Activated T-helper 17 cell treated with anti-CD3 and anti-CD28 coated beads, Interleukin-2, amount 50 U/mL, for 72 hours (primary cell): ENCODE data around the gene ACSL3. TPM values are rescaled to one million over a fixed set of nuclear protein-coding genes. Genes with fewer than 3 reads are reported as not detected.

Experiments used
- ATAC-seq: fragments of 150-1000 bp; cut with Tn5 transposase; replicated peaks from 2 replicates; pipeline ENCODE4 v1.10.0; 2021; ENCODE audit warnings: mild to moderate bottlenecking, moderate library complexity
- H3K27ac Mint-ChIP-seq: one replicate; pipeline ENCODE4 v1.8.0; 2022; ENCODE audit warnings: mixed read lengths
- H3K27me3 Mint-ChIP-seq: one replicate; pipeline ENCODE4 v1.8.0; 2022; ENCODE audit warnings: mixed read lengths
- H3K36me3 Mint-ChIP-seq: one replicate; pipeline ENCODE4 v1.8.0; 2022; ENCODE audit warnings: low read depth, mild to moderate bottlenecking, mixed read lengths
- H3K4me1 Mint-ChIP-seq: one replicate; pipeline ENCODE4 v1.8.0; 2022; ENCODE audit warnings: mixed read lengths
- H3K4me3 Mint-ChIP-seq: one replicate; pipeline ENCODE4 v1.8.0; 2022; ENCODE audit warnings: mild to moderate bottlenecking, mixed read lengths
- H3K9me3 Mint-ChIP-seq: one replicate; pipeline ENCODE4 v1.8.0; 2022; ENCODE audit warnings: mixed read lengths
- total RNA-seq, 2 donors: library from RNA; stranded (reverse); gene quantifications; one replicate each; pipeline ENCODE4 v1.2.3, GENCODE V29; 2022

The ACSL3 gene
- total RNA-seq, result 10 to 100 TPM; 12.9 to 32.6 TPM

DNA sequence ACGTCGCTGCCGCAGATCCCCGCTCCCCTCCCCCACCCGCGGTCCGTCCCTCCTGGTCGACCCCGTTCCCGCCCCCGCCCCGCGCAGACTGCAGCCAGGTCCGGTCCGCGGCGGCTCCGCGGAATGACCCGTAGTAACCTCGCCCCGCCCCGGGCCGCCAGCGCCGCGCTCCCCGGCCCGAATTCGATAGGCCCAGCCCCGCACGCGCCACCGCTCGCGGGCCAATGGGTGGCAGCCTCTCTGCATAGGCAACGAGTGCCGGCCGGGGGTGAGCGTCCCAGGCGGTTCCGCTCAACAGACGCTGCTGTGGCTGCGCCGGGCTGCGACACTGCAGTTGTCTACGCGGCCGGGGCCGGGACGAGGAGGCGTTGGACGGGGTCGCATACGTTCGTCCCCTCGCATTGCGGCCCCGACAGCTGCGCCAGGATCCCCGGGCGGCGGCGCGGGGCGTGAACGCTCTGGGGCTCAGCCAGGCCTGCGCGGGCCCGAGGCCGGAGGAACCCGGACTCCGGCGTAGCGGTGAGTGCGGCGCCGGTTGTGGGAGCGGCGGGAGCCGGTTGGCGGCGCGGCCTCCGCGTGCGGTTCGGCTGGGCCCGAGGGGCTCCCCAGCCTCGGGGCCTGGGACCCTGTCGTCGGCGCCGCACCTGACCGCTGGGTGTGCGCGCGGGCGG, at the start of gene ACSL3:
TSS of gene ACSL3 (plus strand) at position 297 of the 671 bp plus-strand sequence. CDS start 47,737 bp downstream, outside the sequence.
- peak; percentile 100 for ATAC-seq
- H3K27ac Mint-ChIP-seq, result peak within 1 kb of the TSS; percentile 92
- H3K27me3 Mint-ChIP-seq, result peaks cover 7% of the 10 kb centered on the region
- H3K36me3 Mint-ChIP-seq, result no peaks in the 10 kb centered on the region
- no peaks in the 10 kb centered on the region for H3K9me3 Mint-ChIP-seq
- no peak within 1 kb of the TSS for H3K4me3 Mint-ChIP-seq
- H3K4me1 Mint-ChIP-seq, result peaks cover 11% of the 10 kb centered on the region

- H3K4me1 Mint-ChIP-seq, result peaks cover 12% of the 10 kb centered on the region
- no peak for ATAC-seq
- peaks cover 10% of the 10 kb centered on the region for H3K27me3 Mint-ChIP-seq
- peak overlapping the region; percentile 54 for H3K27ac Mint-ChIP-seq
- no peaks in the 10 kb centered on the region for H3K9me3 Mint-ChIP-seq
- H3K4me3 Mint-ChIP-seq, result peak overlapping the region; percentile 39
- H3K36me3 Mint-ChIP-seq, result no peaks in the 10 kb centered on the region
Measured at GRCh38 chr2:222811828-222812227, 49.0 kb upstream of the ACSL3 start.

GRCh38 chr2:222813177-222813843, 47.5 kb upstream of the ACSL3 start:
- H3K27ac Mint-ChIP-seq, result peak overlapping the region; percentile 89
- H3K4me1 Mint-ChIP-seq, result peaks cover 12% of the 10 kb centered on the region
- H3K27me3 Mint-ChIP-seq, result peaks cover 10% of the 10 kb centered on the region
- peak; percentile 92 for ATAC-seq
- H3K4me3 Mint-ChIP-seq, result peak overlapping the region; percentile 67
- no peaks in the 10 kb centered on the region for H3K36me3 Mint-ChIP-seq
- H3K9me3 Mint-ChIP-seq, result no peaks in the 10 kb centered on the region

DNA sequence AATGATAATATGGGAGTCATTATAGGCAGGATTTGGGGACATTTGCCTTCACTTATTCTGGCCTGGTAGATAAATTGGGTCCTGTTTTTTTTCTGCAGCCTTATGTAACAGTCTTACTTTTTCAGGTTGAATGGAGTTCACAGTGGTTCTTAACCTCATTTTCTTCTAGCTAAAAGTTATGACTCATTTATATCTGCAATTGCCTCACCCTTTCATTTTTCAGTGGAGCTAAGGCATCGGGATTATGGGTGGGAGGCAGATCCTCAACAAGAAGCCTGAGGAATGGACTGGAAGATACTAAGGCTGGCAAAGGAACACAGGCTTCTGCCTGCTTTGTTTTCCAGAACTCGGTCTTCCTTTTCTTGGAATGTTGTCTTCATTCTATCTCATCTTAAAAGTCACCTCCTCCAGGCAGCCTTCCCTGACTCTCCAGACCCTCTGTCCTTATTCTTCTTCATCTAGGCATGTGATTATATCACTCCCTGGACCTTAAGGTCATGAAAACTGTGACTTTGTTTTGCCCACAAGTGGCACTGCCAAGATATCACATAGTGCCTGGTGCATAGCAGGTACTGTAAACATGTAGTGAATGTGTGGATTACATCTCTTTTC, 41.0 kb upstream of the ACSL3 start:
- Mint-ChIP-seq H3K4me1 (peaks cover 5% of the 10 kb centered on the region), H3K27me3 (no peaks in the 10 kb centered on the region), H3K36me3 (no peaks in the 10 kb centered on the region), H3K27ac (no peak overlapping the region), H3K9me3 (no peaks in the 10 kb centered on the region), H3K4me3 (no peak overlapping the region)
- peak; percentile 62 for ATAC-seq

DNA sequence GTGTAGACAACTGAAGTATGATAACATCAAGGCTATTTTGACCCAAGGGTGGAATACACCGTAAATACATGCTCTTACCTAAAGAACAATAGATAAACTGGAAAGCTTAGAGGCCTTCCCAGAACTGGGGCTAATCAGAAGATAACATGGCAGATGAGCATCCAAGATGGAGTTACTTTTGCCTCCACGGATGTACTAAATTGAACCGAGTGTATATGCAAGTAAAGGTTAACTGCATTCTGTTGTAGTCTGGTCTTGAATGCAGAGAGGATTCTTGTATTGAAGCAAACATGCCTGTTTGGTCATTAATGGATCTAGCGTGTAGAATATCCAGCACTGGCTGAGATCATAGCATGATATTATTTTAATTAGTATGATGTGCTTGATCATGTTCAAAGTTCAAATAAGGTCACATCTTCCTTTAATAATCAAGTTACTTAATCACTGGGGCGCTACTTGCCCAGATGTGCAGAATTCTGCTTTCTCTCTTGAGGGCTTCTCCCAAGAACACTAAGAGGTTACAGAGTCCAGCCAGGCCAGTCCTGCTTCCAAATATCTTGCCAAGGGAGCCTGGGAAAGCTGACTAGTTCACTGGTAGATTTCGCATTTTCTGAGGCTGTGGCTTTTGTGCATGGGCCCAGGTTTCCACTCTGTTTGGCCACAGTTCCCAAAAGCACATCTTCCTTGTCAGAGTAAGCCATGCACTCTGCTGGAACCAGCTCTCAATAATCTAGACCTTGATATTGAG, 37.5 kb upstream of the ACSL3 start:
- Mint-ChIP-seq H3K9me3 (no peaks in the 10 kb centered on the region), H3K36me3 (no peaks in the 10 kb centered on the region), H3K4me1 (peaks cover 5% of the 10 kb centered on the region), H3K27ac (no peak overlapping the region), H3K27me3 (no peaks in the 10 kb centered on the region), H3K4me3 (no peak overlapping the region)
- ATAC-seq, result no peak

DNA sequence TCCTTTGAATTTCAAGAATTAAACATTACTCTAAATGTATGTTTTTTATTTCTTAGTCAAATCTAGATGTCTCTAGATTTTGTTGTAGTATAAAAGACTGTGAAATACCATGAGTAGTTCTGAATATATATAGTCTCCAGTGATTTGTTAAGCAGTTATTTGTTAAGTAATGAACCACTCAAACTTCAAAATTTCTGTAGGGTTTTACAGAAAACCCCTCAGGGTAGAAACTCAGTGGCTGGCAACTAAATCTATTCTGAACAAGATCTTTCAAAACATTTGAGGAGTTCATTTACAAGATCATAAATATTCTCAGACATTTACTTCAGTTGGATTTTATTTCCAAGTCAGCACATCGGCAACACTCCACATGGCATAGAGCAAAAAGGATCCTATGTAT, 35.8 kb upstream of the ACSL3 start:
- no peak for ATAC-seq
- Mint-ChIP-seq H3K36me3 (no peaks in the 10 kb centered on the region), H3K4me3 (no peak overlapping the region), H3K9me3 (no peaks in the 10 kb centered on the region), H3K27ac (no peak overlapping the region), H3K27me3 (no peaks in the 10 kb centered on the region), H3K4me1 (no peaks in the 10 kb centered on the region)

- H3K36me3 Mint-ChIP-seq, result no peaks in the 10 kb centered on the region
- H3K4me1 Mint-ChIP-seq, result no peaks in the 10 kb centered on the region
- no peaks in the 10 kb centered on the region for H3K27me3 Mint-ChIP-seq
- no peak for ATAC-seq
- no peak overlapping the region for H3K27ac Mint-ChIP-seq
- no peak overlapping the region for H3K4me3 Mint-ChIP-seq
- H3K9me3 Mint-ChIP-seq, result no peaks in the 10 kb centered on the region
Measured at GRCh38 chr2:222827417-222827816, 33.4 kb upstream of the ACSL3 start.

- no peak for ATAC-seq
- H3K27ac Mint-ChIP-seq, result no peak overlapping the region
- no peaks in the 10 kb centered on the region for H3K4me1 Mint-ChIP-seq
- no peak overlapping the region for H3K4me3 Mint-ChIP-seq
- no peaks in the 10 kb centered on the region for H3K36me3 Mint-ChIP-seq
- peaks cover 4% of the 10 kb centered on the region for H3K27me3 Mint-ChIP-seq
- H3K9me3 Mint-ChIP-seq, result no peaks in the 10 kb centered on the region
Measured at GRCh38 chr2:222828572-222828971, 32.3 kb upstream of the ACSL3 start.

DNA sequence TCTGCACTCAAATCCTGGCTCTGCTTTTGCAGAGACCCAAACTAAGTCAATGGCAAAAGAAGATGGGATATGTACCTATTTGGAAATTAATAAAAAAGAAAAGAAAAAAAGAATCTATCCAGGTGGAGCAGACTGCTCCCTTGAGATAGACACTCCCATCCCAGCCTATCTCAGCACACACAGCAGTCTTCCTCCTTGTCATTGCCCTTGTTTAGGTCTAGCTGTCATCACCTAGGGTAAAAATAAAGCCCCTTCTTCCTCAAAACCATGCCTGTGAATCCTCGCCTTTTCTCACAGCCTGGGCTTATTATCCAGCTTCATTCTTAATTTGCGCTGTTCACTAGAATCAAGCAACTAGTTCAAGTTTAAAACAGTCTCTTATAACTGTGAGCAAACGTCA, 30.7 kb upstream of the ACSL3 start:
- no peak for ATAC-seq

DNA sequence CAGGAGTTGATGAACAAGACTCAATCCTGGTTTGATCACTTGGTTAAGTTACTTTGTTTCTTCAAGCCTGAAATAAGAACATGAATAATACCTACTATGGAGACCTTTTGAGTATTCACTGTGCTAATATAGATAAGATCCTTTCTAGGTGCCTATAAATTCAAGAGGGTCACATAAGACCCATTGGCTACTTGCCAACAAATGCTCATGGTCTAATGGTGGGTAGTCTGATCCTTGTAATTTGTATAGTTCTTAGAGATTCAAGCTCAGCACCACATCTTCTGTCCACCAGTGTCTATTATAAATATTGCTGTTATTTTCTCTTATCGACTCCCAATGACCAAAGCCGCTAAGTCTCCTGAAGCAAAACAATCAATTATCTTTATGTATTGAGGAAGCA, 27.4 kb upstream of the ACSL3 start:
- Mint-ChIP-seq H3K27ac (no peak overlapping the region), H3K9me3 (no peaks in the 10 kb centered on the region), H3K27me3 (peaks cover 25% of the 10 kb centered on the region), H3K36me3 (no peaks in the 10 kb centered on the region), H3K4me3 (no peak overlapping the region), H3K4me1 (no peaks in the 10 kb centered on the region)
- ATAC-seq, result no peak

More for the DNA sequence above, 30.7 kb upstream of the ACSL3 start:
- no peaks in the 10 kb centered on the region for H3K36me3 Mint-ChIP-seq
- H3K27ac Mint-ChIP-seq, result no peak overlapping the region
- H3K4me3 Mint-ChIP-seq, result no peak overlapping the region
- no peaks in the 10 kb centered on the region for H3K9me3 Mint-ChIP-seq
- no peaks in the 10 kb centered on the region for H3K4me1 Mint-ChIP-seq
- H3K27me3 Mint-ChIP-seq, result peaks cover 9% of the 10 kb centered on the region

DNA sequence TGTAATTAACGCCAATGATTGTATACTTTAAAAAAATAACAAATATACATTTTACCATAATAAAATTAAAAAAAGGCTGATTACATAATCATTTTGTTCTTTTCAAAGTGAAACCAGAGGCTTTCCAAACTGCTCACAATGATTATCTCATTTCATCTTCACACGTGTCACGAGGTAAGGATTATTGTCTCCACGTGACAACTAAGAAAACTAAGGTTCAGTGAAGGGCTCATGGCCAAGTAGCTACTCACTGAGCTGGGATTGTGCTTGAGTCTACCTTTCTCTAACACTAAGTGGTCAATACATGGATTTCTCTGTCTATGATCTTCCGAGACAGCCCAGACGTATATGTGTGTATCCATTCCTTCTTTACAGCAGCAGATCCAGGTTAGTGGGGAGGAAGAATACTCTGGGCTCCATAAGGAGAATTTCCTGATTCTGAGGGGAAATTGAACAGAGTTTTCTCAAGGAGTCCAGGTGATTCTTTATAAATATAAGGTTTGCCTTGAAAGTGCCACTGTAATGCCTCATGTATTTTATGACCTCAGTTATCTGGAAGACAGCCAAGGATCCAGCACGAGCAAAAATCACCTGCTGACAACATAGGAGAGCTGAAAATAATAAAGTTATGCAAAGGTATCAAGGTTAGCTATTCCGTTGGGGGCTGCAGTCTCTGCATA, 25.6 kb upstream of the ACSL3 start:
- Mint-ChIP-seq H3K4me3 (no peak overlapping the region), H3K27me3 (peaks cover 25% of the 10 kb centered on the region), H3K36me3 (no peaks in the 10 kb centered on the region), H3K9me3 (no peaks in the 10 kb centered on the region), H3K4me1 (no peaks in the 10 kb centered on the region), H3K27ac (no peak overlapping the region)
- ATAC-seq, result no peak

DNA sequence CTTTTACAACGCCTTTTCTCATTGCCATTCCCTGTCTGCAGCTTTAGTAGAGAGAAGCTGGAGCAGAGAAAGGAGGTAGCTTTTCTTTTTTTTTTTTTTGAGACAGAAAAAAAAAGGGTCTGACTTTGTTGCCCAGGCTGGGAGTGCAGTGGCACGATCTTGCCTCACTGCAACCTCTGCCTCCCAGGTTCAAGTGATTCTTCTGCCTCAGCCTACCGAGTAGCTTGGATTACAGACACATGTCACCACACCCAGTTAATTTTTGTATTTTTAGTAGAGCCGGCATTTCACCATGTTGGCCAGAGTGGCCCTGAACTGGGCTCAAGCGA, 25.0 kb upstream of the ACSL3 start:
- Mint-ChIP-seq H3K4me1 (no peaks in the 10 kb centered on the region), H3K36me3 (no peaks in the 10 kb centered on the region), H3K4me3 (no peak overlapping the region), H3K9me3 (no peaks in the 10 kb centered on the region), H3K27me3 (peaks cover 25% of the 10 kb centered on the region), H3K27ac (no peak overlapping the region)
- ATAC-seq, result no peak

GRCh38 chr2:222837643-222838056, 23.2 kb upstream of the ACSL3 start:
- Mint-ChIP-seq H3K9me3 (no peaks in the 10 kb centered on the region), H3K27ac (no peak overlapping the region), H3K4me1 (no peaks in the 10 kb centered on the region), H3K4me3 (no peak overlapping the region), H3K27me3 (peaks cover 25% of the 10 kb centered on the region), H3K36me3 (no peaks in the 10 kb centered on the region)
- ATAC-seq, result no peak

- Mint-ChIP-seq H3K27ac (no peak overlapping the region), H3K36me3 (no peaks in the 10 kb centered on the region), H3K4me3 (no peak overlapping the region), H3K4me1 (peaks cover 4% of the 10 kb centered on the region), H3K27me3 (peaks cover 23% of the 10 kb centered on the region), H3K9me3 (no peaks in the 10 kb centered on the region)
- ATAC-seq, result no peak
Measured at GRCh38 chr2:222840060-222840802, 20.6 kb upstream of the ACSL3 start.
